ENCODE results near the gene PTPN20.

DNA sequence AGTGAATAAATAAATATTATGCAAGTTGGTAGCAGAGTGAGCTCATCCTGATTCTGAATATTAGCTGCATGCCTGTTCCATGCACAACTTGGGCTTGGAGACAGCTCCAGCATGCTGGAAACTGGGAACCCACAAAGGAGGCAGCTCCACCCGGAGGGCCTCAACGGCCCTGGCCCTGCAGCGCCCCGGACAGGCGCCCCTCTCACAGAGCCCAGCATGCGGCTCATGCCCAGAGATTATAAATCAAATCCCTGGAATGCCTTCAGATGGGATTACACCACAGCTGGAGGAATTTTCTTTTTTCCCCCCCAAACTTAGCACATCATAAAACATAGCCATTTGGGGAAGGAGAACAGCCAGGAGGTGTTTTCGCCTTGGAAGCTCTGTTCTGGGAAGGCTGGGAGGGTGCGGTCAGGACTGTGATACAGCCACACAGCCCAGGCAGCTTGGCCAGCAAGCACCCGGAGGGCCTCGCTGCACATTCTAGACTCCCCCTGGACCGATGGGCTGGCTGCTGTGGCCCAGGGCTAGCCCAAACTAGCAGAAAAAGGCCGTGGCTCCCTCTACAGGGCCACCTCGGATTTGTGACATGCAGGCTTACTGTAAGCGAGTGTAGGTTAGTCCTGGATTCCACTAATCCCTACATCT is 102.4 kb downstream of the PTPN20 start:
- TF ChIP-seq, protein P1, sequence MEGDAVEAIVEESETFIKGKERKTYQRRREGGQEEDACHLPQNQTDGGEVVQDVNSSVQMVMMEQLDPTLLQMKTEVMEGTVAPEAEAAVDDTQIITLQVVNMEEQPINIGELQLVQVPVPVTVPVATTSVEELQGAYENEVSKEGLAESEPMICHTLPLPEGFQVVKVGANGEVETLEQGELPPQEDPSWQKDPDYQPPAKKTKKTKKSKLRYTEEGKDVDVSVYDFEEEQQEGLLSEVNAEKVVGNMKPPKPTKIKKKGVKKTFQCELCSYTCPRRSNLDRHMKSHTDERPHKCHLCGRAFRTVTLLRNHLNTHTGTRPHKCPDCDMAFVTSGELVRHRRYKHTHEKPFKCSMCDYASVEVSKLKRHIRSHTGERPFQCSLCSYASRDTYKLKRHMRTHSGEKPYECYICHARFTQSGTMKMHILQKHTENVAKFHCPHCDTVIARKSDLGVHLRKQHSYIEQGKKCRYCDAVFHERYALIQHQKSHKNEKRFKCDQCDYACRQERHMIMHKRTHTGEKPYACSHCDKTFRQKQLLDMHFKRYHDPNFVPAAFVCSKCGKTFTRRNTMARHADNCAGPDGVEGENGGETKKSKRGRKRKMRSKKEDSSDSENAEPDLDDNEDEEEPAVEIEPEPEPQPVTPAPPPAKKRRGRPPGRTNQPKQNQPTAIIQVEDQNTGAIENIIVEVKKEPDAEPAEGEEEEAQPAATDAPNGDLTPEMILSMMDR (IDR thresholded peaks at IDR 0.05), result no peak
- no peak for TF ChIP-seq POLR2A (IDR thresholded peaks at IDR 0.05)

Measured in right lobe of liver (tissue), 4 donors.